ENCODE measurements around the gene CAMK2B. TPM values are rescaled to one million over a fixed set of nuclear protein-coding genes. Genes with fewer than 3 reads are reported as not detected.
"Not testable (repeated sequence)": the region's sequence is repeated elsewhere in the genome, so short reads cannot be mapped to it uniquely, and the experiment has no call there.

Gene CAMK2B
- total RNA-seq, 1 experiment from 2014 or later, result 0.02 TPM

GRCh38 chr7:44173911-44174693 is 151.3 kb downstream of the CAMK2B start:
- DNase-seq (ENCODE audit: low read depth), result no peak

- DNase-seq (ENCODE audit: low read depth), result no peak
Measured at GRCh38 chr7:44172803-44173424, 152.5 kb downstream of the CAMK2B start.

GRCh38 chr7:44172352-44172751 is 153.0 kb downstream of the CAMK2B start:
- no peak for DNase-seq (ENCODE audit: low read depth)

- not testable (repeated sequence) for DNase-seq (ENCODE audit: low read depth)
Measured at GRCh38 chr7:44171901-44172300, 153.5 kb downstream of the CAMK2B start.

- no peak for DNase-seq (ENCODE audit: low read depth)
Measured at GRCh38 chr7:44167920-44168319, 157.5 kb downstream of the CAMK2B start.

Other genes starting within 250 kb of the CAMK2B start
- 12.8 and 17.4 TPM in 2 replicates for gene POLM, start 243.1 kb downstream of the CAMK2B start, total RNA-seq (2014; rRNA removed; shearing (Covaris generic))
- not detected in 2 replicates for gene AEBP1, start 221.2 kb downstream of the CAMK2B start, total RNA-seq (2014; rRNA removed; shearing (Covaris generic))
- gene POLD2, start 202.0 kb downstream of the CAMK2B start, total RNA-seq (2014; rRNA removed; shearing (Covaris generic)), result 163 and 192 TPM in 2 replicates
- not detected in 2 replicates for gene MYL7, start 184.3 kb downstream of the CAMK2B start, total RNA-seq (2014; rRNA removed; shearing (Covaris generic))
- gene GCK, start 136.2 kb downstream of the CAMK2B start, total RNA-seq (2014; rRNA removed; shearing (Covaris generic)), result not detected in 2 replicates
- 165 and 201 TPM in 2 replicates for gene YKT6, start 124.6 kb downstream of the CAMK2B start, total RNA-seq (2014; rRNA removed; shearing (Covaris generic))
- 72.3 and 73.7 TPM in 2 replicates for gene NUDCD3, start 165.1 kb upstream of the CAMK2B start, total RNA-seq (2014; rRNA removed; shearing (Covaris generic))
- not detected in 2 replicates for gene NPC1L1, start 215.7 kb upstream of the CAMK2B start, total RNA-seq (2014; rRNA removed; shearing (Covaris generic))
- 159 and 169 TPM in 2 replicates for gene DDX56, start 248.3 kb upstream of the CAMK2B start, total RNA-seq (2014; rRNA removed; shearing (Covaris generic))

Data from HT1080 (cell line).